ENCODE results near the gene RTKN.
A peak's percentile ranks its signal among the peaks of the same experiment; 100 is the strongest.

The RTKN gene

GRCh38 chr2:74391209-74391579, 50.5 kb downstream of the RTKN start:
- FAIRE-seq (no peak), DNase-seq (ENCODE audit: extremely low spot score, insufficient read length, low read depth) (no peak)

DNA sequence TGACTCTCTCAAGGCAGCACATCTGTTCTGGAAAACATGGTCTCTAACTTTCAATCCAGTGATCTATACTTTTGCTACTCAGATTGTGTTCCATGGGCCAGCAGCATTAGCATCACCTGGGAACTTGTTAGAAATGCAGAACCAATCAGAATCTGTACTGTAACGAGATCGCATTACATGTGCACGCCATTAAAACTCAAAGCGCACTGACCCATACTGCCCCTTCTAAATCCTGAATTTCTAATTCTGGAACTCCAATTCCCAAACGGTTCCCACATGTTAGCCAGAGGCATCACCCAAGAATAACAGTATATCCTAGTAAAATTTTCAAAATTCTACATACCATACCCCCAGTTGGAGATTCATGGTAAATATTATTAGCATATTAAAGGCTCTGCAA, 51.1 kb downstream of the RTKN start:
- no peak for FAIRE-seq
- no peak for DNase-seq (ENCODE audit: extremely low spot score, insufficient read length, low read depth)

GRCh38 chr2:74387346-74387745, 54.4 kb downstream of the RTKN start:
- FAIRE-seq (no peak), DNase-seq (ENCODE audit: extremely low spot score, insufficient read length, low read depth) (no peak)

DNA sequence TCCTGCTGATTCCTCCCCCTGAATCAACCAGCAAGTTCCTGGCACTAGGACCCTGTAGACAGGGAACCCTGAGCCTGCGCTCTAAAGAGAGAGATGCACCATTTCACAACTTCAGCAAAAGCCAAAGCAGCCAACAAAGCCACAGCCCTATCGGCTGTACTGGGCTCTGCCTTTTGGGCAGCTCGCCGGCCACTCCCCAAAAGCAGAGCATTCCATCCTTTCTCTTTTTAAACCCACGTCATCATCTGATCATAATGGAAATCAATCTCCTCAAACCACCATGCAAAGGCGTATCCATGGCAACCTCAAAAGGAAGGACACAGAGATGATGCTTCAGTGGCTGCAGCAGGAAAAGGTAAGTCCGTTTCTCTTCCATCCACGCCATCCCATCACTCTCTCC, 56.3 kb downstream of the RTKN start:
- no peak for DNase-seq (ENCODE audit: extremely low spot score, insufficient read length, low read depth)
- no peak for FAIRE-seq

DNA sequence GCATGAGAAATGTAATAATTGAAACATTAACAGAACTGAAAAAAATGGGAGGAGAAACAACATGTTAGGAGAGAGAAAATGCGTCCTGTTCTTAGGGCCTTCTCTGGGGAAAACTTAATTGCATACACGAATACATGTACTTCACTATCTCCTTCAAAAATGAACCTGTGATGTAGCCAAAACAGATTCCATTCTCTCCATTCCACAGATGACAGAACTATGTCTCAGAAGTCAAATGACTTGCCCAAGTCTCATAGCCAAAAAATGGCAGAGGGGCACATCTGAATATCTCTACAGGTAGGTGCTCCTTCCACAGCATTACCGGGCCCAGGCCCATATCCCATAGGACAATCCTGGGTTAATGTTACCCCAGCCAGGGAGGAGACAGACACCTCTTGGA, 57.7 kb downstream of the RTKN start:
- DNase-seq (ENCODE audit: extremely low spot score, insufficient read length, low read depth) (no peak), FAIRE-seq (no peak)

- no peak for DNase-seq (ENCODE audit: extremely low spot score, insufficient read length, low read depth)
Measured at GRCh38 chr2:74383254-74383653, 58.5 kb downstream of the RTKN start.

DNA sequence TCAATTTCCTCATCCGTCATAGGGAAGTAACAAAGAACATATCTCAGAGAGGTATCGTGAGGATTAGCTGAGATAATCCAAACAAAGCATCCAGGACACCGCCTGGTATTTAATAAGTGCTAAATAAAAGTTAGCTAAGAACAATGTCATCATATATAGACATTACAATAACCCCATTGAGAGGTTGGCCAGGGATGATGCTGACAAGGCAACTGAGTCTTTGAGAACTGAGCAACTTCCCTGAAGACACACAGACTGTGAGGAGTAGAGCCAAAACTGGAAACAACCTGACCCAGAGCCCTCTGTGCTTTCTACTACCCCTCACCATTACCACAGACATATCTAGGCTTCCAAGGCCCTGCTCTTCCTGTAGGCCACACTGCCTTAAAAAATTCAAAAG, 60.0 kb downstream of the RTKN start:
- FAIRE-seq (no peak), DNase-seq (ENCODE audit: extremely low spot score, insufficient read length, low read depth) (no peak)

More at GRCh38 chr2:74383254-74383653, 58.5 kb downstream of the RTKN start:
- no peak for FAIRE-seq

DNA sequence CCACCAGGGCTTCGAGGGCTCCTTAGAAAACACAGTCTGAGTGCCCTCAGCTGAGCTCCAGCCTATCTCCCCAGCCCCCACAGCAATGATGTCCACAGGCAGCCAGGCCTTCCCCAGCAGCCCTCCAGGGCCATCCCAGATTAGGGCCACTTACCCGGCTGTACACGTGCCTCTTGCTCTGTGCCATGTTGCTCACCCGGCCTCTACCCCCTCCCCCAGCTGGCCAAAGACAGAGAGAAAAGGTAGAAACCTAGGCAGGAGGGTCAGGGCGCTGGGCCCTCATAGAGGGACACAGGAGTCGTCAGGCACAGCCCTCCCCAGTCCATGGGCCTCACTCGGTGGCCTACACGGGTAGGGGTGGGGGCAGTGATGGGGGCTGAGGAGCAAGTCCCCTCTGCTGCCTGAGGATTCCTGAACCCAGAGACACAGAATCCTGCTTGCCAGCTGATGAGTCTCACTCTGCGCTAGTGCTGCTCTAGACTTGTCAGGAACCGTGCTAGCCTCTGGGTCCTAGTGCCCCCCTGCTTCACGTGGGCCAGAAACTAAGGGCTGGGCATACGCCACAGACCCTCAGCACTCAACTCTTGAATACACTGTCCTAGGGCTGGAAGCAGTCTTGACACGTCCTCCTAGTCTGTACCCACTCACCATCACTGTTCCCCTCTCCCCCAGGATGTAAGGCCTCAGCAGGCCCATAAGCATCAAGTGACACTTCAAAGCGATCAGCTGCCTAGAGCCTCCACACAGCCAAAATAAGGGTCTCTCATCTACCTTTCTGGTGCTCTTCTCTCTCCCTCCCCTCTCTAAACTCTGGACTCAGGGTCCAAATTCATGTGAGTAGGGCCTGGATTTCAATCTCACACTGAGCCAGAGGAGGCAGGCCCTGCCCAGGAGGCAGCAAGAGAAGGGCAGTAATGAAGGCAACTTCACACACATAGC, 61.6 kb downstream of the RTKN start, which contains the start of gene DCTN1:
DCTN1 (minus strand) TSS at position 461 of the 939 bp plus-strand sequence; CDS start at position 187, 274 bp downstream.
- peak; percentile 47 for FAIRE-seq
- DNase-seq (ENCODE audit: extremely low spot score, insufficient read length, low read depth) = no peak

DNA sequence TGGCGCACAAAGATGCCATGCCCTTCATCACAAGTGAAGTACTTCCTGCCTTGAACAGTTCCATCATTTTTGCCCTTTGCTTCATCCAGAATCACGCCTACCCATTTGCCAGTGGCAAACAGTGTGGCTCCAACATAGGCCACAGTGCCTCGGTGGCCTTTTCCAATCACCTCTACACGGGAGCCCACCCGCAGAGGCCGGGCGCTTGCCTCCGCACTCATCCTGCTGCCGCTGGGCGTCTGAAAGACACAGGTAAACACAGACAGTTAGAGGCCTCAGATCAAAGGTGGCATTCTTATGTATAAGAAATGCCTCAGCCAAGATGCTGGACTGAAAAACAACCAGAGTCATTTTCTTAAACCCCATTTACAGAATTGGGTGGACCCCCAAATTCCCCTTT, 63.7 kb downstream of the RTKN start:
- FAIRE-seq = no peak

DNA sequence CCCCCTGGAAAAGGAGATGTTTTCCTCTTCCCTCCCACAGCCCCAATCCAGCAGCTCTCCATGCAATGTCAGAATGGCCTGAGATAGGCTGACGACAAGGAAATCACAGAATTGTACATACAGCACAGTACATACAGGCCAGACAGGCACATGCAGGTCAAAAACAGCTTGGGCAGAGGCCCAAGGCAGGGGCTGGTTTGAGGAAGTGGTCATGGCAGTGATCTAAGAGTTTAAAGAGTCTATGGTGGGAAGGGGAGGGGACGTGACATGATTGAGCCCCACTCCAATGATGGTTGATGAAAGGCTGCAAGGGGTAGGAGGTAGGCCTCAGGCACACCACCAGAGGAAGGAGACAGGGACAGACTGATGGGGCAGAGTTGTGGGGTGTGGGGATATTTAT, 65.9 kb downstream of the RTKN start:
- DNase-seq (ENCODE audit: extremely low spot score, insufficient read length, low read depth) (no peak), FAIRE-seq (no peak)

More for the DNA sequence above, 63.7 kb downstream of the RTKN start:
- no peak for DNase-seq (ENCODE audit: extremely low spot score, insufficient read length, low read depth)
